Uterus (tissue), 2 donors: ENCODE results near the gene ISLR.

Experiments used
- CTCF ChIP-seq, 4 experiments: fragments of 200-600 bp in 2 of 4; fragments of 450-650 bp in 2 of 4; sonication (generic) in 2 of 4; IDR thresholded peaks; one replicate each; pipeline ENCODE4 v1.5.1; 2016 to 2019; ENCODE audit warnings: antibody characterized with exemption in 4 of 4, mild to moderate bottlenecking in 2 of 4, moderate library complexity in 1 of 4
- POLR2A ChIP-seq, 2 donors: fragments of 450-650 bp; IDR thresholded peaks; one replicate each; pipeline ENCODE4 v1.6.1; 2016; ENCODE audit warnings: antibody characterized with exemption in 2 of 2, mild to moderate bottlenecking in 1 of 2, moderate library complexity in 1 of 2

DNA sequence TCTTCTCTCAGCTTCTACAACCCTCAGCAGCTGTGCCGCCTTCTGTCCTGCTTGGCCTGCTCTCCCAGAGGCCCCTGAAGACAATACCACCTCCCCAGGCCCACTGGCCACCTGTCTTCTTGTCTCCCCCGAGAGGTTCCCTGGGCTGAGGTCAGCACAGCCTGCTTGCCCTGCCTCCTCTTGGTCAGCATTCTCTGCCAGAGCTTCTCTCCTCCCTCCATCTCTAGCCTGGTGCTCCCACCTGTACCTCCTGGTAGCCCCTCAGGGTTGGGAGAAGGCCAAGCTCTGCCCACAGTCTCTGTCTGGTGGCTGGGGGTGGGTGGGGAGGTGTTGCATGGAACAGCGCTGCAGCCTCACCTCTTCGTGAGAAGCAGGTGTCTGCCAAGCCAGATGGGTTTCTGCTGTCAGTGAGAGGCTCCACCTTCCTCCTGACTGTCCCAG is 5.6 kb upstream of the ISLR start:
- no peak for TF ChIP-seq CTCF (IDR thresholded peaks at IDR 0.05)
- no peak for TF ChIP-seq POLR2A (IDR thresholded peaks at IDR 0.05)
